MM.1S (cell line): ENCODE results near the gene CRB1.

Source experiments
- DNase-seq: peaks from one replicate; pipeline ENCODE4 v3.0.0-alpha.2; 2015
- H2AFZ ChIP-seq: fragments of 300-600 bp; sonication (generic); 2 replicates; pipeline ENCODE4 v1.6.0; 2016; ENCODE audit warnings: antibody characterized with exemption, low read length
- H3F3A ChIP-seq: fragments of 300-600 bp; sonication (generic); 2 replicates; pipeline ENCODE4 v1.6.1; 2016; ENCODE audit warnings: mild to moderate bottlenecking, antibody characterized with exemption, low read length, moderate library complexity, mixed read lengths; ENCODE audit not compliant: insufficient read depth
- H3K27ac ChIP-seq: fragments of 300-600 bp; sonication (generic); 2 replicates; pipeline ENCODE4 v1.5.1; 2016; ENCODE audit warnings: mild to moderate bottlenecking, low read length
- H3K27me3 ChIP-seq: fragments of 300-600 bp; sonication (generic); replicated peaks from 2 replicates; pipeline ENCODE4 v1.6.0; 2016; ENCODE audit warnings: low read length; ENCODE audit not compliant: insufficient read depth
- H3K36me3 ChIP-seq: fragments of 300-600 bp; sonication (generic); replicated peaks from 2 replicates; pipeline ENCODE4 v1.6.1; 2016; ENCODE audit warnings: mild to moderate bottlenecking, low read length, mixed read lengths; ENCODE audit not compliant: insufficient read depth
- H3K4me1 ChIP-seq: fragments of 300-600 bp; sonication (generic); 2 replicates; pipeline ENCODE4 v1.6.1; 2016; ENCODE audit warnings: low read length, mixed read lengths
- H3K4me2 ChIP-seq: fragments of 300-600 bp; sonication (generic); 2 replicates; pipeline ENCODE4 v1.6.0; 2016; ENCODE audit warnings: low read depth, low read length
- H3K4me3 ChIP-seq: fragments of 300-600 bp; sonication (generic); 2 replicates; pipeline ENCODE4 v1.5.1; 2016; ENCODE audit warnings: low read length, mixed read lengths
- H3K79me2 ChIP-seq: fragments of 300-600 bp; sonication (generic); 2 replicates; pipeline ENCODE4 v1.6.1; 2016; ENCODE audit warnings: mixed run types, low read length, mixed read lengths
- H3K9ac ChIP-seq: fragments of 300-600 bp; sonication (generic); 2 replicates; pipeline ENCODE4 v1.6.1; 2016; ENCODE audit warnings: low read length, mixed read lengths
- H3K9me2 ChIP-seq: fragments of 300-600 bp; sonication (generic); replicated peaks from 2 replicates; pipeline ENCODE4 v1.6.1; 2016; ENCODE audit warnings: mild to moderate bottlenecking, low read length, mixed read lengths; ENCODE audit not compliant: insufficient read depth
- H3K9me3 ChIP-seq: fragments of 300-600 bp; sonication (generic); replicated peaks from 2 replicates; pipeline ENCODE4 v1.6.1; 2016; ENCODE audit warnings: mild to moderate bottlenecking, low read length, mixed read lengths; ENCODE audit not compliant: insufficient read depth
- H4K20me1 ChIP-seq: fragments of 300-600 bp; sonication (generic); 2 replicates; pipeline ENCODE4 v1.6.1; 2016; ENCODE audit warnings: mild to moderate bottlenecking, low read length, moderate library complexity, mixed read lengths; ENCODE audit not compliant: insufficient read depth
- EZH2 ChIP-seq: fragments of 300-600 bp; sonication (generic); optimal IDR thresholded peaks from 2 replicates; pipeline ENCODE3; 2017; ENCODE audit warnings: low read depth, mild to moderate bottlenecking, antibody characterized with exemption, low read length, mixed read lengths
- EZH2phosphoT487 ChIP-seq: fragments of 300-600 bp; sonication (generic); IDR thresholded peaks from 2 replicates; pipeline ENCODE4 v1.6.1; 2018; ENCODE audit warnings: antibody characterized with exemption, low read length
- TF ChIP-seq, protein P1 (sequence below): fragments of 300-600 bp; sonication (generic); IDR thresholded peaks from 2 replicates; pipeline ENCODE4 v1.5.1; 2016; ENCODE audit warnings: antibody characterized with exemption, low read length, mixed read lengths

CRB1 gene

DNA sequence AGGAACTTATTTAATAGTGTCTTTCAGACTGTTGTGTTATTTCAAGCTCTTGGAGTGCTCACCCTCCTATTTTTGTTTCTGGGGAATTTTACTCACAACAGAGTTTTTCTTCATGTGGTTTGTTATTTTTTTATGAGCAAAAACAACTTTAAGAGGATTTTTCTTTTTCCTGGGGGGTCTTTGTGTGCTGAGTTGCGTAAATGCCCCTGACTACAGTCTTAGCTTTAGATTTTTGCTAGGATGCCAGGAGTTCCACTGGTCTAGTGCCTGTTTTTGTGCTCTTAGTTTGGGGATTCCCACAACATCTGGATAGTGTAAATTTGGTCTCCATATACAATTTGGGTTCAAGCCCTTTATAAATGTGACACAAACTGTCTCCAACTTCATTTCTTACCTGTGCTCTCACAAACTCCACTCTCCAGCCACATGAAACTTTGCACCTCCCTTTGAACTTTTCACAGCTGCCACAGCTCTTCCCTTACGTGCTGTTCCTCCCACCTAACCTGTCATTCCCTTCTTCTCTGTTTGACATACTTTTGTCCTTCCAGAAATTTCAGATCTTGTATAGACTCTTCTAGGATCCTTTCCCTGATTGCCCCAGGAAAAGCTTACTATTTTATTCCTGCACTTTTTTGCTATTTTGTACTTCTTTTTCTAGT, 180.2 kb downstream of the CRB1 start:
- H3F3A ChIP-seq, result no peaks in the 10 kb centered on the region
- H3K36me3 ChIP-seq, result no peaks in the 10 kb centered on the region
- H3K4me1 ChIP-seq, result no peaks in the 10 kb centered on the region
- H3K9me2 ChIP-seq, result no peaks in the 10 kb centered on the region
- H3K27me3 ChIP-seq, result no peaks in the 10 kb centered on the region
- TF ChIP-seq, protein P1, sequence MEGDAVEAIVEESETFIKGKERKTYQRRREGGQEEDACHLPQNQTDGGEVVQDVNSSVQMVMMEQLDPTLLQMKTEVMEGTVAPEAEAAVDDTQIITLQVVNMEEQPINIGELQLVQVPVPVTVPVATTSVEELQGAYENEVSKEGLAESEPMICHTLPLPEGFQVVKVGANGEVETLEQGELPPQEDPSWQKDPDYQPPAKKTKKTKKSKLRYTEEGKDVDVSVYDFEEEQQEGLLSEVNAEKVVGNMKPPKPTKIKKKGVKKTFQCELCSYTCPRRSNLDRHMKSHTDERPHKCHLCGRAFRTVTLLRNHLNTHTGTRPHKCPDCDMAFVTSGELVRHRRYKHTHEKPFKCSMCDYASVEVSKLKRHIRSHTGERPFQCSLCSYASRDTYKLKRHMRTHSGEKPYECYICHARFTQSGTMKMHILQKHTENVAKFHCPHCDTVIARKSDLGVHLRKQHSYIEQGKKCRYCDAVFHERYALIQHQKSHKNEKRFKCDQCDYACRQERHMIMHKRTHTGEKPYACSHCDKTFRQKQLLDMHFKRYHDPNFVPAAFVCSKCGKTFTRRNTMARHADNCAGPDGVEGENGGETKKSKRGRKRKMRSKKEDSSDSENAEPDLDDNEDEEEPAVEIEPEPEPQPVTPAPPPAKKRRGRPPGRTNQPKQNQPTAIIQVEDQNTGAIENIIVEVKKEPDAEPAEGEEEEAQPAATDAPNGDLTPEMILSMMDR, result no peak
- no peak for TF ChIP-seq EZH2phosphoT487
- TF ChIP-seq EZH2, result no peak
- H3K79me2 ChIP-seq, result no peaks in the 10 kb centered on the region
- H2AFZ ChIP-seq, result no peak overlapping the region
- no peaks in the 10 kb centered on the region for H4K20me1 ChIP-seq
- no peak for DNase-seq
- H3K9ac ChIP-seq, result no peak overlapping the region
- H3K9me3 ChIP-seq, result no peaks in the 10 kb centered on the region
- H3K4me3 ChIP-seq, result no peak overlapping the region
- H3K27ac ChIP-seq, result no peak overlapping the region
- no peak overlapping the region for H3K4me2 ChIP-seq

- no peaks in the 10 kb centered on the region for H3K9me2 ChIP-seq
- DNase-seq, result no peak
- no peak overlapping the region for H3K4me2 ChIP-seq
- TF ChIP-seq, protein P1, result no peak
- TF ChIP-seq EZH2 (no peak), EZH2phosphoT487 (no peak)
- H3K9ac ChIP-seq, result no peak overlapping the region
- no peaks in the 10 kb centered on the region for H4K20me1 ChIP-seq
- no peaks in the 10 kb centered on the region for H3K9me3 ChIP-seq
- H3K27me3 ChIP-seq, result no peaks in the 10 kb centered on the region
- no peaks in the 10 kb centered on the region for H3K4me1 ChIP-seq
- H2AFZ ChIP-seq, result no peak overlapping the region
- no peaks in the 10 kb centered on the region for H3K79me2 ChIP-seq
- no peaks in the 10 kb centered on the region for H3K36me3 ChIP-seq
- no peak overlapping the region for H3K27ac ChIP-seq
- no peaks in the 10 kb centered on the region for H3F3A ChIP-seq
- no peak overlapping the region for H3K4me3 ChIP-seq
These were observed 183.3 kb downstream of the CRB1 start for GRCh38 chr1:197451381-197451780.

DNA sequence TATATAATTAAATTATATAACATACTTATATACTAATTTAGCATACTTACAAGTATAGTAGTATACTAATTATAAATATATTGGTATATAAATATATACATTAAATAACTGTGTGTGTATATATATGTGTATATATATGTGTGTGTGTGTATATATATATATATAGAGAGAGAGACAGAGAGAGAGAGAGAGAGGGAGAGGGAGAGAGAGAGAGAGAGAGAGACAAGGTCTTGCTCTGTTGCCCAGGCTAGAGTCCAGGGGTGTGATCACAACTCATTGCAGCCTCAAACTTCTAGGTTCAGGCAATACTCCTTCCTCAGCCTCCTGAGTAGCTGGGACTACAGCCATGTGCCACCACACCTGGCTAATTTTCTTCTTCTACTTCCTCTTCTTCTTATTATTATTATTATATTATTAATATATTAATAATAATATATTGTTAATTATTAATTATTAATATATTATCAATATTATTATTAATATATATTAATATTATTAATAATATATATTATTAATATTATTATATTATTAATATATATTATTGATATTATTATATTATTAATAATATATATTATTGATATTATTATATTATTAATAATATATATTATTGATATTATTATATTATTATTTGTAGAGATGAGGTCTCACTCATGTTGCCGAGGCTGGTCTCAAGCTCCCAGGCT, 185.5 kb downstream of the CRB1 start:
- Histone ChIP-seq H3K27me3 (no peaks in the 10 kb centered on the region), H3K36me3 (no peaks in the 10 kb centered on the region), H2AFZ (no peak overlapping the region), H3F3A (no peaks in the 10 kb centered on the region), H4K20me1 (no peaks in the 10 kb centered on the region), H3K9ac (no peak overlapping the region), H3K9me2 (no peaks in the 10 kb centered on the region), H3K4me3 (no peak overlapping the region), H3K4me2 (no peak overlapping the region), H3K9me3 (no peaks in the 10 kb centered on the region), H3K79me2 (no peaks in the 10 kb centered on the region), H3K4me1 (no peaks in the 10 kb centered on the region), H3K27ac (no peak overlapping the region)
- TF ChIP-seq, protein P1, result no peak
- TF ChIP-seq EZH2phosphoT487 (no peak), EZH2 (no peak)
- no peak for DNase-seq
